IMR-90 (cell line): ENCODE results near the gene GOLGA5. TPM values are rescaled to one million over a fixed set of nuclear protein-coding genes. Genes with fewer than 3 reads are reported as not detected.

Source experiments
- ATAC-seq: fragments of 200-7000 bp; cut with Tn5 transposase; 2 replicates; pipeline ENCODE4 v1.9.1; 2020; ENCODE audit warnings: low read depth, mild to moderate bottlenecking, moderate library complexity
- BruUV-seq: library from RNA; stranded (reverse); fragments of 400-500 nt; replicated peaks from 2 replicates; lab custom pipeline; 2021; lab: Mats Ljungman, UMichigan
- CTCF ChIA-PET: fragments of 300-600 bp; formaldehyde crosslinking; extraction: SDS; loops from one replicate; lab custom pipeline; 2021; ENCODE audit warnings: antibody characterized with exemption; lab: Yijun Ruan, JAX
- POLR2A ChIA-PET: fragments of 300-600 bp; sonication (Branson Sonifier 250); formaldehyde crosslinking; loops from one replicate; lab custom pipeline; 2022; ENCODE audit warnings: antibody characterized with exemption; ENCODE audit not compliant: unreplicated experiment; lab: Charles Lee
- DNase-seq: peaks from one replicate; pipeline ENCODE4 v3.0.0; 2013
- H2AFZ ChIP-seq: replicated peaks from 2 replicates; pipeline ENCODE3; 2013; ENCODE audit warnings: low read length, mild to moderate bottlenecking; ENCODE audit not compliant: poor library complexity
- H2AK5ac ChIP-seq: 2 replicates; pipeline ENCODE4 v1.6.1; 2013; ENCODE audit warnings: low read depth, low read length, inconsistent platforms
- H2AK9ac ChIP-seq: replicated peaks from 2 replicates; pipeline ENCODE3; 2013; ENCODE audit warnings: mild to moderate bottlenecking, low read depth, low read length, moderate library complexity; ENCODE audit not compliant: poor library complexity
- H2BK120ac ChIP-seq: 2 replicates; pipeline ENCODE4 v1.6.1; 2013; ENCODE audit warnings: low read depth, low read length, inconsistent platforms
- H2BK15ac ChIP-seq: 3 replicates; pipeline ENCODE4 v1.6.1; 2013; ENCODE audit warnings: low read depth, low read length, inconsistent platforms
- H2BK20ac ChIP-seq: 2 replicates; pipeline ENCODE4 v1.6.1; 2013; ENCODE audit warnings: low read depth, mild to moderate bottlenecking, inconsistent platforms, low read length, moderate library complexity
- H2BK5ac ChIP-seq: 2 replicates; pipeline ENCODE4 v1.6.1; 2013; ENCODE audit warnings: mild to moderate bottlenecking, low read depth, low read length, inconsistent platforms; ENCODE audit not compliant: poor library complexity, severe bottlenecking
- H3K14ac ChIP-seq: replicated peaks from 2 replicates; pipeline ENCODE4 v1.6.1; 2013; ENCODE audit warnings: low read depth, low read length, inconsistent platforms
- H3K18ac ChIP-seq: 2 replicates; pipeline ENCODE4 v1.6.1; 2013; ENCODE audit warnings: low read depth, low read length, control low read depth
- H3K23ac ChIP-seq: 2 replicates; pipeline ENCODE4 v1.6.1; 2013; ENCODE audit warnings: low read depth, low read length, inconsistent platforms
- H3K27ac ChIP-seq: 2 replicates; pipeline ENCODE4 v1.5.1; 2013; ENCODE audit warnings: mild to moderate bottlenecking, control low read depth, low read length; ENCODE audit not compliant: insufficient read depth
- H3K27me3 ChIP-seq: 2 replicates; pipeline ENCODE4 v1.6.1; 2013; ENCODE audit warnings: low read length; ENCODE audit not compliant: control insufficient read depth, insufficient read depth
- H3K36me3 ChIP-seq: 2 replicates; pipeline ENCODE4 v1.6.1; 2013; ENCODE audit warnings: low read length, mixed read lengths; ENCODE audit not compliant: control insufficient read depth, insufficient read depth
- H3K4ac ChIP-seq: 2 replicates; pipeline ENCODE4 v1.6.1; 2013; ENCODE audit warnings: low read depth, low read length, inconsistent platforms
- H3K4me1 ChIP-seq: 2 replicates; pipeline ENCODE4 v1.6.1; 2013; ENCODE audit warnings: low read length, mixed read lengths; ENCODE audit not compliant: control insufficient read depth, insufficient read depth
- H3K4me2 ChIP-seq: 2 replicates; pipeline ENCODE4 v1.6.1; 2013; ENCODE audit warnings: low read depth, mild to moderate bottlenecking, control low read depth, low read length, moderate library complexity
- H3K4me3 ChIP-seq: 2 replicates; pipeline ENCODE4 v1.5.1; 2013; ENCODE audit warnings: low read depth, mild to moderate bottlenecking, control low read depth, low read length, moderate library complexity; ENCODE audit not compliant: insufficient read depth
- H3K56ac ChIP-seq: 2 replicates; pipeline ENCODE4 v1.6.1; 2013; ENCODE audit warnings: low read length, inconsistent platforms; ENCODE audit not compliant: insufficient read depth; ENCODE audit errors: extremely low read depth
- H3K79me1 ChIP-seq, 2 experiments: 2 replicates each; pipeline ENCODE4 v1.6.1; 2013; ENCODE audit warnings: low read length in 2 of 2, inconsistent platforms in 1 of 2, low read depth in 1 of 2
- H3K9ac ChIP-seq: 2 replicates; pipeline ENCODE4 v1.6.1; 2013; ENCODE audit warnings: low read depth, low read length, control low read depth
- H3K9me1 ChIP-seq: 2 replicates; pipeline ENCODE4 v1.6.1; 2013; ENCODE audit warnings: low read length, inconsistent platforms; ENCODE audit not compliant: insufficient read depth
- H3K9me3 ChIP-seq: 2 replicates; pipeline ENCODE4 v1.6.1; 2013; ENCODE audit warnings: low read length; ENCODE audit not compliant: control insufficient read depth, insufficient read depth
- H4K20me1 ChIP-seq: 2 replicates; pipeline ENCODE4 v1.6.1; 2013; ENCODE audit warnings: low read length, inconsistent platforms; ENCODE audit not compliant: insufficient read depth
- H4K5ac ChIP-seq: 2 replicates; pipeline ENCODE4 v1.6.1; 2013; ENCODE audit warnings: mild to moderate bottlenecking, low read depth, low read length, control low read depth
- H4K8ac ChIP-seq, 2 experiments: 2 replicates each; pipeline ENCODE4 v1.6.1; 2013; ENCODE audit warnings: low read depth in 2 of 2, low read length in 2 of 2, control low read depth in 1 of 2, inconsistent platforms in 1 of 2
- H4K91ac ChIP-seq: 2 replicates; pipeline ENCODE4 v1.6.1; 2013; ENCODE audit warnings: low read depth, low read length, inconsistent platforms; ENCODE audit not compliant: insufficient read depth
- MAZ ChIP-seq: IDR thresholded peaks from 2 replicates; pipeline ENCODE4 v1.6.1; 2012; ENCODE audit warnings: low read depth, mild to moderate bottlenecking, low read length, improper control_type of control experiment, moderate library complexity, borderline replicate concordance
- MXI1 ChIP-seq: IDR thresholded peaks from 2 replicates; pipeline ENCODE4 v1.6.1; 2012; ENCODE audit warnings: low read depth, mild to moderate bottlenecking, low read length, moderate library complexity, borderline replicate concordance
- POLR2A ChIP-seq: IDR thresholded peaks from 2 replicates; pipeline ENCODE4 v1.6.1; 2012; ENCODE audit warnings: mild to moderate bottlenecking, low read depth, low read length
- RCOR1 ChIP-seq: IDR thresholded peaks from 2 replicates; pipeline ENCODE4 v1.6.1; 2012; ENCODE audit warnings: mild to moderate bottlenecking, low read length, improper control_type of control experiment; ENCODE audit not compliant: insufficient replicate concordance
- WGBS, 2 experiments: methylation state at CpG; one replicate each; pipeline versions ENCODE4 v1.1.5 to v1.1.7; 2013; ENCODE audit warnings: missing lambda C conversion rate in 2 of 2; ENCODE audit not compliant: insufficient read length in 1 of 2; ENCODE audit errors: extremely low coverage in 2 of 2; 5-methylcytosine and 5-hydroxymethylcytosine counted together
- dilution Hi-C: fragments of 300-500 bp; cut with HindIII; formaldehyde crosslinking; loops from one replicate; pipeline ENCODE4 v1.14.3; 2018; ENCODE audit warnings: low sequenced_read_pairs; ENCODE audit not compliant: unreplicated experiment
- in situ Hi-C: fragments of 300-500 bp; cut with MboI; formaldehyde crosslinking; loops from 3 replicates; pipeline ENCODE4 v1.14.3; 2019; ENCODE audit warnings: low sequenced_read_pairs, inconsistent platforms, mixed read lengths
- intact Hi-C: fragments of 100-400 bp; cut with micrococcal nuclease; formaldehyde crosslinking; loops from 2 replicates; pipeline ENCODE4 v1.10.0; 2022
- polyA plus RNA-seq, 3 experiments: library from polyadenylated mRNA; depleted of rRNA; stranded (reverse); fragments of >200 nt; gene quantifications; 2 replicates each; pipeline ENCODE4 v1.2.3, GENCODE V29; 2012; ENCODE audit warnings: low replicate concordance in 1 of 3
- total RNA-seq: library from RNA; depleted of rRNA; stranded (reverse); fragments of >200 nt; gene quantifications from 2 replicates; pipeline ENCODE4 v1.2.3, GENCODE V29; 2012

The GOLGA5 gene
- total and polyA plus RNA-seq, 2 of the 4 experiments (the other 2 are of a cell fraction) = 35.0 to 59.5 TPM

DNA sequence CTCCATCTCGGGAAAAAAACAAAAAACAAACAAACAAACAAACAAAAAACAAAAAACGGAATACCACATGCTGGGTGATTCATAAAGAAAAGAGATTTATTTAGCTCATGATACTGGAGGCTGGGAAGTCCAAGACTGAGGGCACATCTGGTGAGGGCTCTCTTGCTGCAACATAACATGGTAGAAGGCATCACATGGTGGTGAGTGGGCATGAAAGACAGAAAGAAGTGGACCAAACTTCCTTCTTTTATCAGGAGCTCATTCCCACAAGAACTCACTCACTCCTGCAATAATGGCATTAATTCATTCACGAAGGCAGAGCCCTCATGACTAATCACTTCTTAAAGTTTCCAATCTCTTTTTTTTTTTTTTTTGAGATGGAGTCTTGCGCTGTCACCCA lies 37.7 kb upstream of the GOLGA5 start:
- no peak for ATAC-seq

More for the DNA sequence above, 37.7 kb upstream of the GOLGA5 start:
- CTCF ChIA-PET = no interaction called here
- Histone ChIP-seq H2AK5ac (no peak overlapping the region), H4K8ac (no peak overlapping the region), H3K27me3 (peaks cover 19% of the 10 kb centered on the region), H2BK15ac (no peak overlapping the region), H3K4me1 (no peaks in the 10 kb centered on the region), H3K18ac (no peak overlapping the region), H3K79me1 (no peaks in the 10 kb centered on the region), H3K4me2 (no peak overlapping the region), H3K14ac (no peak overlapping the region), H2BK120ac (no peak overlapping the region), H4K20me1 (no peaks in the 10 kb centered on the region), H2AFZ (no peak overlapping the region), H3K9me3 (no peaks in the 10 kb centered on the region), H3K27ac (no peak overlapping the region), H2BK20ac (no peak overlapping the region), H3K9me1 (no peaks in the 10 kb centered on the region), H3K4ac (no peak overlapping the region), H3K23ac (no peak overlapping the region), H4K91ac (no peak overlapping the region), H4K5ac (no peak overlapping the region), H3K36me3 (no peaks in the 10 kb centered on the region), H2AK9ac (no peak overlapping the region), H3K9ac (no peak overlapping the region), H3K56ac (no peak overlapping the region), H3K4me3 (no peak overlapping the region), H2BK5ac (no peak overlapping the region)
- POLR2A ChIA-PET = no interaction called here
- WGBS, 2 experiments = no CpG with 5 or more reads among the region's 4 CpGs
- intact Hi-C loops (no loop called here), in situ Hi-C loops (no loop called here), dilution Hi-C loops (no loop called here)
- TF ChIP-seq MAZ (no peak), RCOR1 (no peak), POLR2A (no peak), MXI1 (no peak)
- DNase-seq = no peak
- no TSS peak for BruUV-seq
